HUES6 (cell line): ENCODE results near the gene EIF2AK2.

Experiments used
- H3K27ac ChIP-seq: 2 replicates; pipeline ENCODE4 v1.7.0; 2013; ENCODE audit warnings: low read depth, mild to moderate bottlenecking, low read length, inconsistent platforms
- H3K27me3 ChIP-seq: 2 replicates; pipeline ENCODE4 v1.6.1; 2013; ENCODE audit warnings: low read length; ENCODE audit not compliant: control insufficient read depth, insufficient read depth
- H3K36me3 ChIP-seq: 2 replicates; pipeline ENCODE4 v1.6.1; 2013; ENCODE audit warnings: low read length; ENCODE audit not compliant: control insufficient read depth, insufficient read depth
- H3K4me1 ChIP-seq: 2 replicates; pipeline ENCODE4 v1.6.1; 2013; ENCODE audit warnings: low read length; ENCODE audit not compliant: control insufficient read depth, insufficient read depth
- H3K4me3 ChIP-seq: 2 replicates; pipeline ENCODE4 v1.5.1; 2013; ENCODE audit warnings: low read depth, low read length
- H3K9ac ChIP-seq: one replicate; pipeline ENCODE4 v1.6.1; 2013; ENCODE audit warnings: mild to moderate bottlenecking, low read length
- H3K9me3 ChIP-seq: 2 replicates; pipeline ENCODE4 v1.6.1; 2013; ENCODE audit warnings: low read depth, low read length; ENCODE audit not compliant: control insufficient read depth, insufficient read depth

Gene EIF2AK2

GRCh38 chr2:37168217-37168981 is 11.6 kb upstream of the EIF2AK2 start:
- H3K4me3 ChIP-seq, result no peak overlapping the region
- no peaks in the 10 kb centered on the region for H3K27me3 ChIP-seq
- H3K9me3 ChIP-seq, result peaks cover 14% of the 10 kb centered on the region
- 0 out of 2 replicates have a peak, but pooled peaks cover 3% of the 10 kb centered on the region for H3K4me1 ChIP-seq
- peak overlapping the region; percentile 9; the same call in 1 of the 2 replicates for H3K27ac ChIP-seq
- no peak overlapping the region for H3K9ac ChIP-seq
- H3K36me3 ChIP-seq, result no peaks in the 10 kb centered on the region

- 0 out of 2 replicates have a peak, but pooled peaks cover 3% of the 10 kb centered on the region for H3K4me1 ChIP-seq
- H3K27ac ChIP-seq, result no peak overlapping the region
- H3K9me3 ChIP-seq, result peaks cover 14% of the 10 kb centered on the region
- no peak overlapping the region for H3K4me3 ChIP-seq
- H3K27me3 ChIP-seq, result no peaks in the 10 kb centered on the region
- H3K36me3 ChIP-seq, result no peaks in the 10 kb centered on the region
- no peak overlapping the region for H3K9ac ChIP-seq
Observed at GRCh38 chr2:37167636-37168180, 10.9 kb upstream of the EIF2AK2 start.

GRCh38 chr2:37164757-37165156 is 8.0 kb upstream of the EIF2AK2 start:
- no peak overlapping the region for H3K27ac ChIP-seq
- H3K27me3 ChIP-seq, result no peaks in the 10 kb centered on the region
- peaks cover 14% of the 10 kb centered on the region for H3K9me3 ChIP-seq
- no peak overlapping the region for H3K4me3 ChIP-seq
- H3K9ac ChIP-seq, result no peak overlapping the region
- H3K36me3 ChIP-seq, result no peaks in the 10 kb centered on the region
- H3K4me1 ChIP-seq, result 0 out of 2 replicates have a peak, but pooled peaks cover 3% of the 10 kb centered on the region

GRCh38 chr2:37156071-37156856 is 516 bp downstream of the EIF2AK2 start:
- Histone ChIP-seq H3K27me3 (peaks cover 5% of the 10 kb centered on the region; the same call in 1 of the 2 replicates), H3K36me3 (peaks cover 10% of the 10 kb centered on the region; the same call in 1 of the 2 replicates), H3K4me3 (peak overlapping the region; percentile 80), H3K4me1 (peaks cover 13% of the 10 kb centered on the region), H3K9me3 (no peaks in the 10 kb centered on the region), H3K27ac (peak overlapping the region; percentile 56; the same call in 1 of the 2 replicates), H3K9ac (peak overlapping the region; percentile 72)

- H3K9me3 ChIP-seq, result no peaks in the 10 kb centered on the region
- no peak overlapping the region for H3K27ac ChIP-seq
- H3K27me3 ChIP-seq, result peaks cover 5% of the 10 kb centered on the region; the same call in 1 of the 2 replicates
- H3K4me3 ChIP-seq, result no peak overlapping the region
- peaks cover 17% of the 10 kb centered on the region for H3K4me1 ChIP-seq
- H3K36me3 ChIP-seq, result peaks cover 10% of the 10 kb centered on the region; the same call in 1 of the 2 replicates
- H3K9ac ChIP-seq, result no peak overlapping the region
Observed at GRCh38 chr2:37154785-37155184, 2.0 kb downstream of the EIF2AK2 start.

GRCh38 chr2:37153224-37153623 is 3.6 kb downstream of the EIF2AK2 start:
- Histone ChIP-seq H3K4me3 (no peak overlapping the region), H3K36me3 (peaks cover 13% of the 10 kb centered on the region; the same call in 1 of the 2 replicates), H3K27ac (no peak overlapping the region), H3K9ac (no peak overlapping the region), H3K9me3 (no peaks in the 10 kb centered on the region), H3K4me1 (peaks cover 17% of the 10 kb centered on the region), H3K27me3 (peaks cover 2% of the 10 kb centered on the region; the same call in 1 of the 2 replicates)

GRCh38 chr2:37149626-37150322 is 7.0 kb downstream of the EIF2AK2 start:
- Histone ChIP-seq H3K27ac (no peak overlapping the region), H3K9ac (no peak overlapping the region), H3K27me3 (no peaks in the 10 kb centered on the region), H3K4me3 (no peak overlapping the region), H3K9me3 (no peaks in the 10 kb centered on the region), H3K36me3 (peaks cover 36% of the 10 kb centered on the region), H3K4me1 (peaks cover 4% of the 10 kb centered on the region; the same call in 1 of the 2 replicates)

GRCh38 chr2:37148325-37148724 is 8.5 kb downstream of the EIF2AK2 start:
- H3K4me3 ChIP-seq, result no peak overlapping the region
- peaks cover 46% of the 10 kb centered on the region for H3K36me3 ChIP-seq
- no peak overlapping the region for H3K9ac ChIP-seq
- no peaks in the 10 kb centered on the region for H3K9me3 ChIP-seq
- H3K27ac ChIP-seq, result no peak overlapping the region
- H3K4me1 ChIP-seq, result peaks cover 4% of the 10 kb centered on the region; the same call in 1 of the 2 replicates
- no peaks in the 10 kb centered on the region for H3K27me3 ChIP-seq

GRCh38 chr2:37146062-37146461 is 10.7 kb downstream of the EIF2AK2 start:
- no peak overlapping the region for H3K9ac ChIP-seq
- peaks cover 44% of the 10 kb centered on the region for H3K36me3 ChIP-seq
- no peaks in the 10 kb centered on the region for H3K27me3 ChIP-seq
- H3K4me3 ChIP-seq, result no peak overlapping the region
- H3K4me1 ChIP-seq, result peaks cover 2% of the 10 kb centered on the region; the same call in 1 of the 2 replicates
- no peaks in the 10 kb centered on the region for H3K9me3 ChIP-seq
- no peak overlapping the region for H3K27ac ChIP-seq

GRCh38 chr2:37143974-37144373 is 12.8 kb downstream of the EIF2AK2 start:
- H3K4me3 ChIP-seq, result no peak overlapping the region
- H3K36me3 ChIP-seq, result peaks cover 60% of the 10 kb centered on the region
- no peaks in the 10 kb centered on the region for H3K4me1 ChIP-seq
- H3K9ac ChIP-seq, result no peak overlapping the region
- H3K27me3 ChIP-seq, result no peaks in the 10 kb centered on the region
- no peaks in the 10 kb centered on the region for H3K9me3 ChIP-seq
- H3K27ac ChIP-seq, result no peak overlapping the region
